Right lobe of liver (tissue), 6 donors: ENCODE results near the gene GNPAT. TPM values are rescaled to one million over a fixed set of nuclear protein-coding genes. Genes with fewer than 3 reads are reported as not detected.

ENCODE experiments used
- ATAC-seq, 4 donors: fragments of 200-7000 bp; cut with Tn5 transposase; one replicate each; pipeline ENCODE4 v1.9.1; 2020; ENCODE audit warnings: mild to moderate bottlenecking in 4 of 4, moderate library complexity in 4 of 4
- DNase-seq, 3 donors: peaks; one replicate each; pipeline ENCODE4 v3.0.0-alpha.2; 2020
- H3K27ac ChIP-seq, 3 donors: fragments of 200-600 bp; one replicate each; pipeline ENCODE4 v1.8.0; 2022
- H3K27me3 ChIP-seq, 2 donors: fragments of 200-600 bp; one replicate each; pipeline ENCODE4 v1.8.0; 2022
- H3K36me3 ChIP-seq, 4 donors: fragments of 200-600 bp; sonication (generic) in 1 of 4; one replicate each; pipeline versions ENCODE4 v1.5.1 to v1.8.0; 2017 to 2022; ENCODE audit warnings: control low read depth in 1 of 4
- H3K4me1 ChIP-seq, 4 donors: fragments of 200-600 bp; sonication (generic) in 1 of 4; one replicate each; pipeline versions ENCODE4 v1.5.1 to v1.8.0; 2017 to 2022; ENCODE audit warnings: control low read depth in 1 of 4
- H3K4me3 ChIP-seq, 3 donors: fragments of 200-600 bp; one replicate each; pipeline ENCODE4 v1.8.0; 2022
- H3K9me3 ChIP-seq, 4 donors: fragments of 200-600 bp; sonication (generic) in 1 of 4; one replicate each; pipeline versions ENCODE4 v1.5.1 to v1.8.0; 2017 to 2022; ENCODE audit warnings: control low read depth in 1 of 4
- POLR2A ChIP-seq: fragments of 450-650 bp; IDR thresholded peaks from one replicate; pipeline ENCODE4 v1.6.1; 2017; ENCODE audit warnings: antibody characterized with exemption, mild to moderate bottlenecking
- WGBS: methylation state at CpG from one replicate; pipeline ENCODE4 v1.1.6; 2018; ENCODE audit warnings: low coverage, low lambda C conversion rate; ENCODE audit not compliant: insufficient coverage; ENCODE audit errors: missing lambda C conversion rate; 5-methylcytosine and 5-hydroxymethylcytosine counted together
- intact Hi-C, 2 donors: fragments of 100-400 bp; cut with DNase I; formaldehyde crosslinking; loops; one replicate each; pipeline versions ENCODE4 v1.11.2 to v1.14.1; 2022
- total RNA-seq, 6 experiments: library from RNA; depleted of rRNA in 2 of 6; stranded (reverse); fragments of >200 nt in 2 of 6; fragmentation: NEBNext Ultra II Directional in 3 of 6; extraction: Animal tissue kit (Norgen Biotek cat#: 25700) in 3 of 6; gene quantifications; one replicate each; pipeline versions ENCODE4 v1.1.0 to v1.2.4, GENCODE V29; 2016 to 2023
- TF ChIP-seq, protein P1 (sequence below), 4 donors: fragments of 200-600 bp in 3 of 4; fragments of 450-650 bp in 1 of 4; IDR thresholded peaks; one replicate each; pipeline versions ENCODE4 v1.5.1 to v1.8.0; 2016 to 2022; ENCODE audit warnings: antibody characterized with exemption in 4 of 4, mild to moderate bottlenecking in 2 of 4
- donor health status: DM: no; HTN: yes; CAD: no.
- donor health status: DM: no; HTN: no; CAD: no.
- donor health status: DM: no; HTN: no; CAD: no.
- donor health status: DM: no; HTN: yes; CAD: no.
- donor health status: DM: no; HTN: yes; CAD: no.

GNPAT gene
- total RNA-seq, 6 experiments from 2014 or later, result 18.5 to 24.3 (median 20.1) TPM

DNA sequence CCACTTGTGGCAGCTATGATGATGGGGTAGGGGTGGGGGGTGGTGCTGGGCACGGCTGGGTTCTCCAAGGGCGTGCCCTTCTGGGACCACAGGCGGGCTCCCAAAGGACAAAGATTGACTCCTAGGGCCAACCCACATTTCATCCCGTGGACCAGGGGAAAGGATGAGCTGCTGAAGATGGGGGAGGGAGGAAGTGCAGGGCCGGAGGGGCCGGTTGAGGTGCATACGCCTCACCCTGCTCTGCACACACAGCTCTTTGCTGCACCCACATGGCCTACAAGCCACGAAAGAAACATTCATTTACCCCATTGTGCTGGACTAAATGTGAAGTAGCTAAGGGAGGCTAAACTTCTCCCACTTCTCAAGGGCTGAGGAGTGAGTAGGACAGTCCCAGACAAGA, 34.2 kb upstream of the GNPAT start:
- H3K4me1 ChIP-seq, result no peaks in the 10 kb centered on the region
- no peak for ATAC-seq
- WGBS, result 50% methylated on average over 3 of the region's 8 CpGs
- DNase-seq, result no peak
- no peak overlapping the region for H3K27ac ChIP-seq
- H3K4me3 ChIP-seq, result no peak overlapping the region
- intact Hi-C loops, result loop anchor here in 1 of 2 donors (10.0 kb wide), 1 partner anchor 292 kb away; no protein-coding TSS in a partner anchor
- H3K27me3 ChIP-seq, result no peaks in the 10 kb centered on the region
- H3K9me3 ChIP-seq, result no peaks in the 10 kb centered on the region
- H3K36me3 ChIP-seq, result no peaks in the 10 kb centered on the region
- TF ChIP-seq, protein P1, sequence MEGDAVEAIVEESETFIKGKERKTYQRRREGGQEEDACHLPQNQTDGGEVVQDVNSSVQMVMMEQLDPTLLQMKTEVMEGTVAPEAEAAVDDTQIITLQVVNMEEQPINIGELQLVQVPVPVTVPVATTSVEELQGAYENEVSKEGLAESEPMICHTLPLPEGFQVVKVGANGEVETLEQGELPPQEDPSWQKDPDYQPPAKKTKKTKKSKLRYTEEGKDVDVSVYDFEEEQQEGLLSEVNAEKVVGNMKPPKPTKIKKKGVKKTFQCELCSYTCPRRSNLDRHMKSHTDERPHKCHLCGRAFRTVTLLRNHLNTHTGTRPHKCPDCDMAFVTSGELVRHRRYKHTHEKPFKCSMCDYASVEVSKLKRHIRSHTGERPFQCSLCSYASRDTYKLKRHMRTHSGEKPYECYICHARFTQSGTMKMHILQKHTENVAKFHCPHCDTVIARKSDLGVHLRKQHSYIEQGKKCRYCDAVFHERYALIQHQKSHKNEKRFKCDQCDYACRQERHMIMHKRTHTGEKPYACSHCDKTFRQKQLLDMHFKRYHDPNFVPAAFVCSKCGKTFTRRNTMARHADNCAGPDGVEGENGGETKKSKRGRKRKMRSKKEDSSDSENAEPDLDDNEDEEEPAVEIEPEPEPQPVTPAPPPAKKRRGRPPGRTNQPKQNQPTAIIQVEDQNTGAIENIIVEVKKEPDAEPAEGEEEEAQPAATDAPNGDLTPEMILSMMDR (IDR thresholded peaks at IDR 0.05), result no peak
- no peak for TF ChIP-seq POLR2A

DNA sequence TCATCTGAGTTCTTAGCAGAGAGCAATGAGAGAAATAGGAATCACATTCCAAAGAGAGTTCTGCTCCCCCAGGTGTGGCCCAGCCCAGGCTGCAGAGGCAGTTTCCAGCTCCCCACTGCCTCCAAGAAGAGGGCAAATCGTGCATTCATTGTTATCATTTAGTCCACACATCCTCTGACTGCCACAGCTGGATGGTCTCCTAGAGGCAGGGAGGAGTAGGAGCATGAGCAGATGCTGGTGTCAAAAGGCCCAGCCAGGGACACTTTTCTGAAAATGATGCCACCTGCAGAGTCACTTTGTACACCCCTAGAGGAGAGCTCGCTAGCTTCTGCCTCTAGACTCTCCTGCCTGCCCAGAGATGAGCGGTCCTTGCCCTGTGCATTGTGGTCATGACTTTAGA, 33.6 kb upstream of the GNPAT start:
- no peak for ATAC-seq
- H3K27ac ChIP-seq, result no peak overlapping the region
- H3K9me3 ChIP-seq, result no peaks in the 10 kb centered on the region
- no peaks in the 10 kb centered on the region for H3K27me3 ChIP-seq
- no peak overlapping the region for H3K4me3 ChIP-seq
- intact Hi-C loops, result loop anchor here in 1 of 2 donors (10.0 kb wide), 1 partner anchor 293 kb away; no protein-coding TSS in a partner anchor
- WGBS, result no CpG with 5 or more reads among the region's 3 CpGs
- H3K36me3 ChIP-seq, result no peaks in the 10 kb centered on the region
- DNase-seq, result no peak
- H3K4me1 ChIP-seq, result no peaks in the 10 kb centered on the region
- TF ChIP-seq, protein P1 (IDR thresholded peaks at IDR 0.05), result no peak
- no peak for TF ChIP-seq POLR2A

GRCh38 chr1:231208980-231209379, 32.0 kb upstream of the GNPAT start:
- 90% methylated on average over 2 of the region's 14 CpGs for WGBS
- Histone ChIP-seq H3K36me3 (no peaks in the 10 kb centered on the region), H3K27me3 (no peaks in the 10 kb centered on the region), H3K4me1 (no peaks in the 10 kb centered on the region), H3K27ac (no peak overlapping the region), H3K9me3 (no peaks in the 10 kb centered on the region), H3K4me3 (no peak overlapping the region)
- intact Hi-C loops, result loop anchor here in 1 of 2 donors (10.0 kb wide), 1 partner anchor 294 kb away; no protein-coding TSS in a partner anchor
- DNase-seq, result no peak
- TF ChIP-seq, protein P1 (IDR thresholded peaks at IDR 0.05), result no peak
- TF ChIP-seq POLR2A, result no peak
- no peak for ATAC-seq

DNA sequence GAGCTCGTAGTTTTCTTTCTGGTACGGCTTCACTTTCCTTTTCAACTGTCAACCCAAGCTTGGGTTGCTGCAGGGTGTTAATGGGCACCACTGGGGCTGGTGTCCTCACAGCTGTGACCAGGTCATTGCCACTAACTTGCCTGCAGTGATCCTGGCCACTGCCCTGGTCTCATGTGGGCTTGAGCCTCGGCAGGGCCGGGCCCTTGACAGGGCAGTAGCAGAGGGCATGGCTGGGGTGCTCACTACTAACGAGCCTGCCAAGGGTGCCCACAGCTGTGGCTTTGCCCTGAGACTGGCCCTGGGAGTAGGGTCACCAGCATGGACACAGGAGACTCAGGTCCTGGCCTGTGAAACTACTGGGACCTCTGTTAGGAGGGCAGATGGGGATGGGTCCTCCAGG, 31.5 kb upstream of the GNPAT start:
- Histone ChIP-seq H3K4me3 (no peak overlapping the region), H3K36me3 (no peaks in the 10 kb centered on the region), H3K27me3 (no peaks in the 10 kb centered on the region), H3K4me1 (no peaks in the 10 kb centered on the region), H3K9me3 (no peaks in the 10 kb centered on the region), H3K27ac (no peak overlapping the region)
- intact Hi-C loops, result loop anchor here in 1 of 2 donors (10.0 kb wide), 1 partner anchor 295 kb away; no protein-coding TSS in a partner anchor
- 71% methylated on average over 4 of the region's 5 CpGs for WGBS
- no peak for ATAC-seq
- TF ChIP-seq, protein P1 (IDR thresholded peaks at IDR 0.05), result no peak
- no peak for TF ChIP-seq POLR2A
- DNase-seq, result no peak
